MM.1S (cell line): ENCODE data around the gene TNP2.

Experiments
- DNase-seq: peaks from one replicate; pipeline ENCODE4 v3.0.0-alpha.2; 2015
- H2AFZ ChIP-seq: fragments of 300-600 bp; sonication (generic); 2 replicates; pipeline ENCODE4 v1.6.0; 2016; ENCODE audit warnings: antibody characterized with exemption, low read length
- H3F3A ChIP-seq: fragments of 300-600 bp; sonication (generic); 2 replicates; pipeline ENCODE4 v1.6.1; 2016; ENCODE audit warnings: mild to moderate bottlenecking, antibody characterized with exemption, low read length, moderate library complexity, mixed read lengths; ENCODE audit not compliant: insufficient read depth
- H3K27ac ChIP-seq: fragments of 300-600 bp; sonication (generic); 2 replicates; pipeline ENCODE4 v1.5.1; 2016; ENCODE audit warnings: mild to moderate bottlenecking, low read length
- H3K27me3 ChIP-seq: fragments of 300-600 bp; sonication (generic); replicated peaks from 2 replicates; pipeline ENCODE4 v1.6.0; 2016; ENCODE audit warnings: low read length; ENCODE audit not compliant: insufficient read depth
- H3K36me3 ChIP-seq: fragments of 300-600 bp; sonication (generic); replicated peaks from 2 replicates; pipeline ENCODE4 v1.6.1; 2016; ENCODE audit warnings: mild to moderate bottlenecking, low read length, mixed read lengths; ENCODE audit not compliant: insufficient read depth
- H3K4me1 ChIP-seq: fragments of 300-600 bp; sonication (generic); 2 replicates; pipeline ENCODE4 v1.6.1; 2016; ENCODE audit warnings: low read length, mixed read lengths
- H3K4me2 ChIP-seq: fragments of 300-600 bp; sonication (generic); 2 replicates; pipeline ENCODE4 v1.6.0; 2016; ENCODE audit warnings: low read depth, low read length
- H3K4me3 ChIP-seq: fragments of 300-600 bp; sonication (generic); 2 replicates; pipeline ENCODE4 v1.5.1; 2016; ENCODE audit warnings: low read length, mixed read lengths
- H3K79me2 ChIP-seq: fragments of 300-600 bp; sonication (generic); 2 replicates; pipeline ENCODE4 v1.6.1; 2016; ENCODE audit warnings: mixed run types, low read length, mixed read lengths
- H3K9ac ChIP-seq: fragments of 300-600 bp; sonication (generic); 2 replicates; pipeline ENCODE4 v1.6.1; 2016; ENCODE audit warnings: low read length, mixed read lengths
- H3K9me2 ChIP-seq: fragments of 300-600 bp; sonication (generic); replicated peaks from 2 replicates; pipeline ENCODE4 v1.6.1; 2016; ENCODE audit warnings: mild to moderate bottlenecking, low read length, mixed read lengths; ENCODE audit not compliant: insufficient read depth
- H3K9me3 ChIP-seq: fragments of 300-600 bp; sonication (generic); replicated peaks from 2 replicates; pipeline ENCODE4 v1.6.1; 2016; ENCODE audit warnings: mild to moderate bottlenecking, low read length, mixed read lengths; ENCODE audit not compliant: insufficient read depth
- H4K20me1 ChIP-seq: fragments of 300-600 bp; sonication (generic); 2 replicates; pipeline ENCODE4 v1.6.1; 2016; ENCODE audit warnings: mild to moderate bottlenecking, low read length, moderate library complexity, mixed read lengths; ENCODE audit not compliant: insufficient read depth
- CTCF ChIP-seq: fragments of 300-600 bp; sonication (generic); IDR thresholded peaks from 2 replicates; pipeline ENCODE4 v1.5.1; 2016; ENCODE audit warnings: antibody characterized with exemption, low read length, mixed read lengths
- EZH2 ChIP-seq: fragments of 300-600 bp; sonication (generic); optimal IDR thresholded peaks from 2 replicates; pipeline ENCODE3; 2017; ENCODE audit warnings: low read depth, mild to moderate bottlenecking, antibody characterized with exemption, low read length, mixed read lengths
- EZH2phosphoT487 ChIP-seq: fragments of 300-600 bp; sonication (generic); IDR thresholded peaks from 2 replicates; pipeline ENCODE4 v1.6.1; 2018; ENCODE audit warnings: antibody characterized with exemption, low read length

TNP2 gene

DNA sequence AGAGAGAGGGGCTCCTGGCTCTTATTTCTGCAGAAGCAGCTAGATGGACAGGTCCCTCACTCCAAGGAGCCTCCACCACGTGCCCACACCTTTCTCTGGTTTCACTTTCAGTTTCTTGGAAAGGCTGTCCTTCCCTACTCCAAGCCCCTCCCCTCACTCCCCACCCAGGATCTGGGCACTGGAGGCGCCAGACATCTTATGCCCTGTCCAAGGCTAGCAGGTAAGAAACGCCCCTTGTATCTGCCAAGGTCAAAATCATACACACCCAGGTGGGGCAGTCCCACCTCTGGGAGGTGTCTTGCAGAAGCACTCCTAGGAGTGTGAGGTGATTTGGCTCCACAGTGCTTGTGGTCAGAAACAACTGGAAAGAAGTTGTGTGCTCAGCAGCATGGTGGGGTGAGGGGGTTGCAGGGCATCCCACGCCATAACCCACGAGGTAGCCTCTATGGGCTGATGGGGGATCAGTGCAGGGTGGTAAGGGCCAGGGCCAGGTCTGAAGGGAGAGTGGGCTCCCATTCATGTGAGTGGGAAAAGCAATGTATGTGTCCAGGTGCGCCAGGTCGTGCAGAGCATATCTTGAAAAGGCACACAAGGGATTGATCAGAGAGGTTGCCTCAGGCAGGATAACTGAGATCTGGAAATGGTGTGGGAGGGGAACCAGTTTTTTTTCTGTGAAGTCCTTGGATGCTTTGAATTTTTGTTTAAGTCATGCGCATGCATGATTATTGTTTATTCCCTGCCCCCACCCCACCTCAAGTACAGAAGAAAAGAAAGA lies 43.8 kb upstream of the TNP2 start:
- no peak for TF ChIP-seq EZH2phosphoT487
- TF ChIP-seq EZH2: no peak
- no peak for TF ChIP-seq CTCF
- H3K4me1 ChIP-seq: peaks cover 46% of the 10 kb centered on the region
- H3K4me2 ChIP-seq: 0 out of 2 replicates have a peak overlapping the region, but pooled peaks have one; percentile 4
- no peaks in the 10 kb centered on the region for H4K20me1 ChIP-seq
- H3K27me3 ChIP-seq: no peaks in the 10 kb centered on the region
- H2AFZ ChIP-seq: no peak overlapping the region; the same call in 1 of the 2 replicates
- H3F3A ChIP-seq: peaks cover 40% of the 10 kb centered on the region
- H3K79me2 ChIP-seq: no peaks in the 10 kb centered on the region
- peak overlapping the region; percentile 24; the same call in 1 of the 2 replicates for H3K27ac ChIP-seq
- no peak overlapping the region for H3K9ac ChIP-seq
- H3K9me3 ChIP-seq: no peaks in the 10 kb centered on the region
- no peak overlapping the region for H3K4me3 ChIP-seq
- H3K9me2 ChIP-seq: no peaks in the 10 kb centered on the region
- no peaks in the 10 kb centered on the region for H3K36me3 ChIP-seq
- DNase-seq: peak; percentile 52

DNA sequence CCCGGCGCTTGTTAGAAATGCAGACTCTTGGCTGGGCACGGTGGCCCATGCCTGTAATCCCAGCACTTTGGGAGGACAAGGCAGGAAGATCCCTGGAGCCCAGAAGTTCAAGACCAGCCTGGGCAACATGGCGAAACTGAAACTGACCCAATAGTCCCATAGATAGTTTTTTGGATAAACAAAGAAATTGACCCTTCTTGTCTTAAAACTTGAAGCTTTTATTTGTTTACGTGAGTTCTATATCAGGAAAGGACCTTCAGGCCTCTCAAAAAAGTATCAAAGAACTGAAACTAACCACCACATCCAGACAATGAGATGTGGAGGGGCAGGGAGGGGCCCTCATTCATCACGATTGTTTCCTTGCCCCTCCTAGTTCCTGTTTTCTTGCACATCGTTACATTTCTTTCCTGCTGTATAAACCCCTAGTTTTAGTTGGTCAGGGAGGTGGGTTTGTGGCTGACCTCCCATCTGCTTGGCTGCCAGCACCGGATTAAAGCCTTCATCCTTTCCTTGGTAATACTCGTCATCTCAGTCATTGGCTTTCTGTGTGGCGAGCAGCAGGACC lies 42.0 kb upstream of the TNP2 start:
- Histone ChIP-seq H3F3A (peaks cover 45% of the 10 kb centered on the region), H3K4me3 (peak overlapping the region; percentile 32), H3K4me2 (peak overlapping the region; percentile 93), H3K4me1 (peaks cover 46% of the 10 kb centered on the region), H3K9me2 (no peaks in the 10 kb centered on the region), H3K27me3 (no peaks in the 10 kb centered on the region), H3K9ac (peak overlapping the region; percentile 86), H4K20me1 (no peaks in the 10 kb centered on the region), H2AFZ (no peak overlapping the region), H3K27ac (peak overlapping the region; percentile 100), H3K36me3 (no peaks in the 10 kb centered on the region), H3K79me2 (no peaks in the 10 kb centered on the region), H3K9me3 (no peaks in the 10 kb centered on the region)
- no peak for TF ChIP-seq EZH2phosphoT487
- TF ChIP-seq EZH2: no peak
- TF ChIP-seq CTCF: no peak
- peak; percentile 89 for DNase-seq

DNA sequence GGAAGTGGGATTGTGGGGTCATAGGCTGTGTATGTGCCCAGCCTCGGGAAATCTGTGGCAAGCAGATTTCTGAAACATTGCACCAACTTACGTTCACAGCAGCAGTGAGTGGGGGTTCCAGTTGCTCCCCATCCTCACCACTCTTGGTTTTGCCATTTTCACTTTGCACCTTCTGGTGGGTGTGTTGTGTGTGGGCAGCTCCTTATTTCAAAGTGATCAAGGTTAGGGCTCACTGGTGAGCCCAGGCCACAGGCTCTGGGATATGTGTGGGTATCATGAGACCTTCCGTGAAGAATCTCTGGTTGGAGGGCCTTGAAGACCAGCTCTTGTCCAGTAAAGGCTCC lies 41.5 kb upstream of the TNP2 start:
- H3K9me2 ChIP-seq: no peaks in the 10 kb centered on the region
- peaks cover 45% of the 10 kb centered on the region for H3F3A ChIP-seq
- peak overlapping the region; percentile 32 for H3K4me3 ChIP-seq
- H2AFZ ChIP-seq: no peak overlapping the region
- TF ChIP-seq EZH2phosphoT487: no peak
- no peak for TF ChIP-seq CTCF
- no peaks in the 10 kb centered on the region for H3K36me3 ChIP-seq
- H3K4me2 ChIP-seq: peak overlapping the region; percentile 93
- no peaks in the 10 kb centered on the region for H3K27me3 ChIP-seq
- peak overlapping the region; percentile 100 for H3K27ac ChIP-seq
- DNase-seq: no peak
- no peaks in the 10 kb centered on the region for H3K79me2 ChIP-seq
- H3K9me3 ChIP-seq: no peaks in the 10 kb centered on the region
- H4K20me1 ChIP-seq: no peaks in the 10 kb centered on the region
- H3K9ac ChIP-seq: peak overlapping the region; percentile 86
- H3K4me1 ChIP-seq: peaks cover 46% of the 10 kb centered on the region
